Esophagus muscularis mucosa (tissue), 3 donors: ENCODE measurements around the gene CLDN15.

Source experiments
- POLR2A ChIP-seq: fragments of 450-650 bp; IDR thresholded peaks from one replicate; pipeline ENCODE4 v1.6.1; 2017; ENCODE audit warnings: antibody characterized with exemption, moderate library complexity, mild to moderate bottlenecking, low read depth
- TF ChIP-seq, protein P1 (sequence below), 3 experiments: fragments of 200-600 bp in 2 of 3; fragments of 450-650 bp in 1 of 3; sonication (generic) in 2 of 3; IDR thresholded peaks; one replicate each; pipeline ENCODE4 v1.5.1; 2017 to 2019; ENCODE audit warnings: antibody characterized with exemption in 3 of 3, mild to moderate bottlenecking in 2 of 3, moderate library complexity in 1 of 3

DNA sequence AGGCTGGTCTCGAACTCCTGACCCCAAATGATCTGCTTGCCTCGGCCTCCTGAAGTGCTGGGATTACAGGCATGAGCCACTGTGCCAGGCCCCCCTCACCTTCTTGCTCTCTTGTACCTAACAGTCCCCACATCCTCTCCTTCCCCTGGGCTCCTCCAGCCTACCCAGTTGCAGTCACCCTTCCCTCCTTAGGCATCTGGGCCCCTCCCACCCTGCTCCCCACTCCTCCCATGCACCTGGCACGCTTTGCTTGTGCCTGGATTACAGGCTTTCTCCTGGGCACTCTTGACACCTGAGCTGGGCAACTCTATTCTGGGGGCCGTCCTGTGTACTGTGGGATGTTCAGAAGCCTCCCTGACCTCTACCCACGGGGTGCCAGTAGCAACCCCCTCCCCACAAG is 3.0 kb downstream of the CLDN15 start:
- TF ChIP-seq, protein P1, sequence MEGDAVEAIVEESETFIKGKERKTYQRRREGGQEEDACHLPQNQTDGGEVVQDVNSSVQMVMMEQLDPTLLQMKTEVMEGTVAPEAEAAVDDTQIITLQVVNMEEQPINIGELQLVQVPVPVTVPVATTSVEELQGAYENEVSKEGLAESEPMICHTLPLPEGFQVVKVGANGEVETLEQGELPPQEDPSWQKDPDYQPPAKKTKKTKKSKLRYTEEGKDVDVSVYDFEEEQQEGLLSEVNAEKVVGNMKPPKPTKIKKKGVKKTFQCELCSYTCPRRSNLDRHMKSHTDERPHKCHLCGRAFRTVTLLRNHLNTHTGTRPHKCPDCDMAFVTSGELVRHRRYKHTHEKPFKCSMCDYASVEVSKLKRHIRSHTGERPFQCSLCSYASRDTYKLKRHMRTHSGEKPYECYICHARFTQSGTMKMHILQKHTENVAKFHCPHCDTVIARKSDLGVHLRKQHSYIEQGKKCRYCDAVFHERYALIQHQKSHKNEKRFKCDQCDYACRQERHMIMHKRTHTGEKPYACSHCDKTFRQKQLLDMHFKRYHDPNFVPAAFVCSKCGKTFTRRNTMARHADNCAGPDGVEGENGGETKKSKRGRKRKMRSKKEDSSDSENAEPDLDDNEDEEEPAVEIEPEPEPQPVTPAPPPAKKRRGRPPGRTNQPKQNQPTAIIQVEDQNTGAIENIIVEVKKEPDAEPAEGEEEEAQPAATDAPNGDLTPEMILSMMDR (IDR thresholded peaks at IDR 0.05): no peak
- no peak for TF ChIP-seq POLR2A
